IPS-NIHi7 (cell line): ENCODE data around the gene USF2.

Source experiments
- DNase-seq: peaks from one replicate; pipeline ENCODE4 v3.0.0; 2012; ENCODE audit warnings: mixed read lengths; ENCODE audit errors: extremely low spot score

USF2 gene

DNA sequence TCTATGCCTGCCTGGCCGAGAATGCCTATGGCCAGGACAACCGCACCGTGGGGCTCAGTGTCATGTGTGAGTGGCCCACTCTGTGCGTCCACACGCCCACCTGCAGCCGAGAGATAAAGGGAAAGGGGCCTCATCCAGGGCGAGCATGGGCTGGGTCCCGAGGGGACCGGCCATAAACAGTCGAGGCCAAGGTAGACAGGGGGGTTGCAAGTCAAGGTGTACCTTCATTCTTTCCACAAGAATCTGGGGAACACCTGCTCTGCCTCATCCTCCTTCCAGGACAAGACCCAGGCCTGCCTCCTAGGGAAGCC lies 31.5 kb downstream of the USF2 start:
- DNase-seq, result no peak

DNA sequence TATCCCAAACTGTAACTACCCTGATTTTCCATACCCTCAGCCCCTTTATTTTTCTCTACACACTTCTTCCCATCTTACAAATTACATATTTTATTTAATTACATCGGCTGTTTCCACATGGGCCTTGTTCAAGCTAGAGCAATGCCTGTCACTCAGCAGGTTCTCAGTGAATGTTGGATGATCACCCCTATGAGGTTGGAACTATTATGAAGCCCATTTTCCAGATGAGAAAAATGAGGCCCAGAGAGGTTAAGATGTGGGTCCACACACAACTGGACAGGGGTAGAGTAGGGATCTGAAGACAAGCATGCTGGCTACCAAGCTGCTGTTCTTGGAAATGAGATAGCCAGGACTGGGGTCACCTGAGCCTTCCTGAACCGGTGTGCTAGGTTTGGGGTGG lies 33.2 kb downstream of the USF2 start:
- no peak for DNase-seq

DNA sequence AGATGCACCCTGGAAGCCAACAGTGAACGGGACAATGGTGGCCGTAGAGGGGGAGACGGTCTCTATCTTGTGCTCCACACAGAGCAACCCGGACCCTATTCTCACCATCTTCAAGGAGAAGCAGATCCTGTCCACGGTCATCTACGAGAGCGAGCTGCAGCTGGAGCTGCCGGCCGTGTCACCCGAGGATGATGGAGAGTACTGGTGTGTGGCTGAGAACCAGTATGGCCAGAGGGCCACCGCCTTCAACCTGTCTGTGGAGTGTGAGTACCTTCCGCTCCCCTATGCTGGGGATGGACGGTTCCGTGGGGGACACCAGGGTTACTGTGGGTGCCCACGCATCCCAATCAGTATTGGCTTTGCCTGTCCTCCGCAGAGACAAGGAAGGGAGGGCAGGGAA lies 33.7 kb downstream of the USF2 start:
- no peak for DNase-seq

DNA sequence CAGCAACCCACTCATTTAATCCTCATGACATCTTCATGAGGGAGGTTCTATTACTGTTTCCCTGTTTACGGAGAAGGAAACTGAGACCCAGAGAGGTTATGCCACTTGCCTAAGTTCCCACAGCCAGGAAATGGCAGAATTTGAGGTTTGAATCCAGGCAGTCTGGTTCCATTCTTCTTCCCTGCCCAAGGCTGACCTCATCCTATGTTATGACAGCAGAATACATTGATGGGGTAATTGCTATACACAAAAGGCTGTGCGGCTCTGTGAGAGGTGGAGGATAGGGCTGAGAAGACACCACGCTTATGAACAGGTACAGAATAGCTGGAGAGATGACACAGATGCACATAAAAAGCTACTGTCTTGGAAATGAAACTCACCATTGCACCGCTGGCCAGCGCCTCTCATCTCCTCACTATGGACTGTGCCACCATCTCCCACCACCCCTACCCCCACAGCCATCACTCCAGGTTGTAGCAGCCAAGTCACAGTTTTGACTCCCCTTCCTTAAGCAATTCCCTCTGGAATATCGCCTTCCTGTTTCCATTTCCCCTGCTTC lies 34.7 kb downstream of the USF2 start:
- no peak for DNase-seq

DNA sequence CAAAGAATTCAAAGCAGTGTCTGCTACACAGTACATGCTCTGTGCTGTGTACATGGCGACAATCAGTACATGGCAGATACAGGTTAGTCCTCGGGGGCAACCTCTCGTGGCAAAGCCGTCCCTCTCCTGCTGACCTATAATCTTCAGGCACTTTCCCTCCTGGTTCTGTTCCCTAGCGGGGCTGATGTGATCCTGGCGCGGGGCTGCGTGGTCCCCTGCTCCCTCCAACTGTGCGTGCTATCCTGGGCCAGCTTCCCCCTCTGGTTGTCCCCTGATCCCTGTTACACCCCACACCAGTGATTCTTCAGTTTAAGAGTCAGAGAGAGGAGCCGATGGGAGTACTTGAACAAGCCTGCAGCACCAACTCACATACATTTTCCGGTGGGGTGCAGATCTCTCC lies 35.3 kb downstream of the USF2 start:
- no peak for DNase-seq

DNA sequence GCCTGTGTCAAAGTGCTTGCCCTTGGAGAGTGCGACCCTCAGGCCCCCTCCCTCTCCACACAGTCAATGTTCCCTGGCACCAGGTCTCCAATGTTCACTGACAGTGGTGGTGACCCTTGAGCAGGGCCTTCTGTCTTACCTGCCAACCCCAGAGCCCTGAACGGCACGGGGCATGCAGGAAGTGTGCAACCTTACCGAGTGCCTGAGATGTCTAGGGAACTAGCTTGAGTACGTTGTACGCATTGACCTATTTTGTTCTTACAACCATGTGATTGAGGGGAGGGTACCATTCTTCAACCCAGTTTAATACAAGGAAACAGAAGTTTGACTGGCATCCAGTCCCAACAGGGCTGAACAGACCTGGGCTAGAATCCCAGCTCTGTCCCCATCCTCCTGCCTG lies 36.4 kb downstream of the USF2 start:
- DNase-seq, result no peak

DNA sequence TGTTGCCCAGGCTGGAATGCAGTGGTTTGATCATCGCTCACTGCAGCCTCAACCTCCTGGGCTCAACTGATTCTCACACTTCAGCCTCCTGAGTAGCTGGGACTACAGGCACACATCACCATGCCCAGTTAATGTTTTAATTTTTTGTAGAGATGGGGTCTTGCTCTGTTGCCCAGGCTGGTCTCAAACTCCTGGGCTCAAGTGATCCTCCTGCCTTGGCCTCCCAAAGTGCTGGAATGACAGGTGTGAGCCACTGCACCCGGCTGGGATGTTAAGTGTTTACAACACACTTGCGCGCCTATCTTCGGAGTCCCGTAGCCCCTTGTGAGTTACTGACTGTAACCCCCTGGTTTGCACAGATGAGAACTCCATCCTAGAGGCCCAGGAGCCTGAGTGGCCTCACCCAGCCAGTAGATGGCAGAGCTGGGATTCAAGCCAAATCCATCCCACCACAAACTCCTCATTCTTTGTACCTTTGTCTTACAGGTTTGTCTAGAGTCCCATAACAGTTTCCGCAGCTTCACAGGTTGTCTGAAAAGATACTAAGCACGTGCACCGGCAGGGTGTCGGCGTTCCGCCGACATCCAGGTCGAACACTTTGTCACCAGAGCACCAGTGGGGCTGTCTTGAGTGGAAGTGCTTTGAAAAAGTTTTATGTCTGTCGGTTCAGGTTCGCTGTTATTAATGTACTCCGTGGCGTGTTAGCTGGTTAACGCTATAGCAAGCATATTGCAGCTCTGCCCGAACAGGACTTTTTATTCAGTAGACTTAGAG lies 37.9 kb downstream of the USF2 start:
- peak; percentile 81 for DNase-seq

DNA sequence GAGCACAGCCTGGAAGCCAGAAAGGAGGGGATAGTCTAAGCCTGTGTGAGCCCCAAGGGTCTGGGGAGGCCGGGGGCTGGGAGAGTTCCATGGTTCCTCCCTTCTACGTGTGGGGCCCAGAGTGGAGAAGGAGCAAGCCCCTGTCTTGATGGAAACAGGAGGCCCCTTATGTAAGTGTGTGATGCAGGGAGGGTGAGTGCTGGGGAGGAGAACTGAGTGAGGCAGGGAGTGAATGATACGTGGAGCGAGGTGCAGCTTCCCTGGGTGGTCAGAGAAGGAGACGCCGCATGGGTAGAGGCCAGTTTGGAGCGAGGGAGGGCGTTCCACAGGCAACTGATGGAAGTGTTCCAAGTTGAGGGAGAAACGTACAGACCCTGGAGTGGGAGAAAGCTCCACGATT lies 39.2 kb downstream of the USF2 start:
- no peak for DNase-seq

DNA sequence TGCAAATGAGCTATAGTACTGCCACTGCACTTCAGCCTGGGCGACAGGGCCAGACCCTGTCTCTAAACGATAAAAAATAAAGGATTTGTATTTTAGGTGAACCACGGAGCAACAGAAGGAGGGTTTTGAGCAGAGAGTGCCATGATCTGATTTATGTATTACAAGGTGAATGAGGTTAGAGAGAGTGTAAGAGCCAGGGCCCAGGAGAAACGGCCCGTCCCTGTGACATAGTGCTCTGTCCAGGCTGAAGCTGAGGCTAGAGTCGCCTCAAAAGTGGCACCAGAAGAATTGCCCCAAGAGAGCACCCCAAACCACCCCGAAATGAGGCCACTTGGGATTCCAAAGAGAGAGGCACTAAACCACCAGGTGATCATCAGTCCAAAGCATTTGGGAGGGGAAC lies 40.1 kb downstream of the USF2 start:
- DNase-seq, result no peak

DNA sequence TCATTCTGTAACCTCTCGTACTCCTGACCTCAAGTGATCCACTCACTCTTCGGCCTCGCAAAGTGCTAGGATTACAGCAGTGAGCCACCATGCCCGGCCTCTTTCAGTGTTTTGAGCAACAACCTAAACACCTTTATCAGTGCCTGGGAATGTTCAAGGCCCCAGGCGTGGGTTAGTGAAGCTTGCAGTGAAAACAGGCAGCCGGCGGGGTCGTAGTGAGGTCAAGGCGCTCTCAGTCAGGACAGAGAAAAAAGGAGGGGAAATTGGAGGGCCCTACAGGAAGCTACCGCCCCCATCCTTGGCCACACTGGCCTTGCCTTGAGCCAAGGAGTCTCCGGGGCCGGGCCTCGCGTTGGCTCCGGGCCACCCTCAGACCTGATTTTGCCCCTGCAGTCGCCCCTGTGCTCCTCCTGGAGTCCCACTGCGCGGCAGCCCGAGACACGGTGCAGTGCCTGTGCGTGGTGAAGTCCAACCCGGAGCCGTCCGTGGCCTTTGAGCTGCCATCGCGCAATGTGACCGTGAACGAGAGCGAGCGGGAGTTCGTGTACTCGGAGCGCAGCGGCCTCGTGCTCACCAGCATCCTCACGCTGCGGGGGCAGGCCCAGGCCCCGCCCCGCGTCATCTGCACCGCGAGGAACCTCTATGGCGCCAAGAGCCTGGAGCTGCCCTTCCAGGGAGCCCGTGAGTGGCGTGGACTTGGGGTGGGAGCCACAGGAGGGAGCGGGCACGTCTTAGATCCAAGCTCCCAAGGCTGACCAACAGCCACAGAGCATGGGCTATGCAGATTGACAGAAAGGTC lies 40.9 kb downstream of the USF2 start:
- DNase-seq, result no peak

DNA sequence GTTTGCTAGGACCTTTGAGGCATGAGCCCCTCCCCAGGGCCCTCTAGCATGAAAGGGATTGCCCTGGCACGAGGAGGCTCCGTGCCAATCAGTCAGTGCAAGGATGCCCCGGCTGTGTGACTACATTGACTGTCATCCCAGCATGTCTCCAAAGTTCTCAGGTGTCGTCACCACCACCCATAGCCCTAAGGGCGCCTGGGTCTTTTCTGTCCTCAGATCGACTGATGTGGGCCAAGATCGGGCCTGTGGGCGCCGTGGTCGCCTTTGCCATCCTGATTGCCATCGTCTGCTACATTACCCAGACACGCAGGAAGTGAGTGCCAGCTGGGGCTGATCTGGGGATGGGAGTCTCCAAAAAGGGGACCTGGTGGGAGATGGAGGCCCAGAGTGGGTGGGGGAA lies 41.6 kb downstream of the USF2 start:
- DNase-seq, result no peak

DNA sequence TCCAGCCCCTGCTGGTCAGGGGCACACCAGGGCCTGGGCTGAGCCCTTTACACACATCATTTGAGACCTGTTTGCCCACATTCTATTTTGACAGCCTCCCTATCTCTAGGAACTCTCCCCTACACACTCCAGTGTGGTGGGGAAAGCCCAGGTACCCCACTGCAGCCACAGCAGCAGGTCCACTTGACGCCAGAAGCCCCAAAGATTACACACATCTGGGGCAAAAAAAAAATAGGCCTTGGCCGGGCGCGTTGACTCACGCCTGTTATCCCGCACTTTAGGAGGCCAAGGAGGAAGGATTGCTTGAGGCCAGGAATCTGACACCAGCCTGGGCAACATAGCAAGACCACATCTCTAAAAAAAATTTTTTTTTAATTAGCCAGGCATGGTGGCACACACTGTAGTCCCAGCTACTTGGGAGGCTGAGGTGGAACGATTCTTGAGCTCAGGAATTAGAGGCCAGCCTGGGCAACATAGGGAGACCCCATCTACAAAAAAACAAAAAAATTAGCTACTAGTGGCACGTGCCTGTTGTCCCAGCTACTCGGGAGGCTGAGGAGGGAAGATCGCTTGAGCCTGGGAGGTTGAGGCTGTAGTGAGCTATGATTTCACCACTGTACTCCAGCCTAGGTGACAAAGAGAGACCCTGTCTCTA lies 42.2 kb downstream of the USF2 start:
- no peak for DNase-seq

DNA sequence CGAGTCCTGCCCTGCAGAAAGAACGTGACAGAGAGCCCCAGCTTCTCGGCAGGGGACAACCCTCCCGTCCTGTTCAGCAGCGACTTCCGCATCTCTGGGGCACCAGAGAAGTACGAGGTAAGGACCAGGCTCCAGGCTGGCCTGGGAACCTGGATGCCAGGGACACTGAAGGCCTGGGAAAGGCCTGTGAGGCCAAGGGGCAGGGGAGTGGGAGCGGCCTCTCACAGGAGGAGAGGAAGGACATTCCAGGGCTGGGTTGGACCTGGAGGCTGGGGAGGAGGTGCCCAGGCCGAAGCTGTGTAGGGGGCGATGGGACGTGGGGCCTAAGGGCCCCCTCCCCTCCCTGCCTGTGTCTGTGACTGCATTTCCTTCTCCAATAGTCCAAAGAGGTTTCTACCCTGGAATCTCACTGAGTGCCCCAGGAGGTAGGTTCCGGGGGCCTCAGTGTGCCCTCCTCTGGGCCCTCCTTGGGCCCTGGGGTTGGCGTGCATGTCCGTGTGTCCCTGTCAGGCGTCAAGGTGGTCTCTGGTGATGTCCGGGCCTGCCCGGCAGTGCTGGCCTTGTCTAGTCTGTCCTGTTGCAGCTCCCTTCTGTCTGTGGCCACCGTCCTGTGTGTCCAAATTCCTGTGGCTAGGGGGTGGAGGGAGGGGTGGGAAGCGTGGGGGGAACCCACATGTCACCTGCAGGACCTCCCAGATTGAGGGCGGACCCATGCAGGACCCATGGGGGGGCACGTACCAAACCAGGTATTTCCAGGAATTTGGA lies 43.3 kb downstream of the USF2 start:
- DNase-seq, result no peak

DNA sequence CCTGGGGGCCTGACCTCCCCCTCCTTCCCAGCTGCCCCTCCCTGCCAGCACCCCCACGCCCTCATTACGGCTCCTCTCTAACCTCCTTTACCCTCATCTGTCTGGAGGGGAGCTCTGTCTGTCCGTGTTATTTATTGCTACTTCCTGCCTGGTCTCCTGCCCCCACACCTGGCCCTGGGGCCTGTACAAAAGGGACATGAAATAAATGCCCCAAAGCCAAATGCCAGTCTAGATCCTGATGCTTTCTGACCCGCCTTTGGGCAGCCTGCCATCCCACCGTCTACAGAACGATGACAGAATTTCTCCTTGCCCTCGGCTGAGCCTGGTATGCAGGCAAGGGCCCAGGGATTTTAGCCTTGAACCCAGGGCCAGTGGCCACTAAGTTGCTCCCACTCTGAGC lies 44.8 kb downstream of the USF2 start:
- no peak for DNase-seq

DNA sequence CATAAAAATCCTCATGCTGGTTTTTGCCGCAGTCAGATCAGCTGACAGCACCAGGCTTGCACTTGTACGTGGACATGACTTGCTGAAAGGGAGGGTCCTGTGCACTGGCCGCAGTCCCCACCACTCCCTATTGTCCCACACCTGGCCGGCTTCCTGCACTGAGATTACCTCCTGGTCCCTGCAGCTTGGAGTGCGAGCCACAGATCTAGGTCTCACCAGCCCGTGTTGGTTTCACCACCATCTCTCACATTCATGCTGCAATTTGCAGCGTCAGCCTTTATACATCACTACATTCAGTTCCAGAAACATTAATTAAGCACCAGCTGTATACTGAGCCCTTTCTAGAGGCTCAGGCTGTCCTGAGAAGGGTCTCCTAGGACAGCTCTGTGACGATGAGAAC lies 45.3 kb downstream of the USF2 start:
- DNase-seq, result no peak

DNA sequence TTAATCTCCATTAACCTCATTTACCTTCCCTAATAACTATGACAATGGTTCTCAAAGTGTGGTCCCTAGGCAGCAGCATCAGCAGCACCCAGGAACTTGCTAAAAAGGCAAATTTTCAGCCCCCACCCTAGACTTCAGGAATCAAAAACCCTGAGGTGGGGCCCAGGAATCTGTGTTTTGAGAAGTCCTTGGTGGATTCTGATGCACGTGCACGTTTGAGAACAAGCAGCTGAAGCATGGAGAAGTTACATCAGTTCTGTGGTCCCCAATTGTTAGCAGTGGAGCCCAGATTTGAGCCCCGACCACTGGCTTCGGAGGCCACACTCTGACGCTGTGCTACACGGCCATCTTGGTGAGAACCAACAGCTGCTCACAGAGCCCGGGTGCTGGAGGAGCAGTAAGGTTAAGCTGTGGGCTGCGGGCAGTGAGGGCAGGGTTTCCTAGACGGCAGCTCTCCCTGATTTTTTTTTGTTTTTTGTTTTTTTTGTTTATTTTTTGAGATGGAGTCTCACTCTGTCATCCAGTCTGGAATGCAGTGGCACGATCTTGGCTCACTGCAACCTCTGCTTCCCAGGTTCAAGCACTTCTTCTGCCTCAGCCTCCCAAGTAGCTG lies 46.2 kb downstream of the USF2 start:
- DNase-seq, result no peak

DNA sequence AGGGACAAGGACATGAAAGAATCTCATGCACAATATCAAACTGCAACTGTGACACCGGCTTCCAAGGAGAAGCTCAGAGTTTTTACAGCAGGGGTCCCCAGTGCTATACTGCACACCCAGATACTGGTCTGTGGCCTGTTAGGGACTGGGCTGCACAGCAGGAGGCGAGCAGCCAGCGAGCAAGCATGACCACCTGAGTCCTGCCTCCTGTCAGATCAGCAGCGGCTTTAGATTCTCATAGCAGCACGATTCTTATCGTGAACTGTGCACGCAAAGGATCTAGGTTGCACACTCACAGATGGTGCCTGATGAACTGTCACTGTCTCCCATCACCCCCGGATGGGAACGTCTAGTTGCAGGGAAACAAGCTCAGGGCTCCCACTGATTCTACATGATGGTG lies 47.1 kb downstream of the USF2 start:
- no peak for DNase-seq

DNA sequence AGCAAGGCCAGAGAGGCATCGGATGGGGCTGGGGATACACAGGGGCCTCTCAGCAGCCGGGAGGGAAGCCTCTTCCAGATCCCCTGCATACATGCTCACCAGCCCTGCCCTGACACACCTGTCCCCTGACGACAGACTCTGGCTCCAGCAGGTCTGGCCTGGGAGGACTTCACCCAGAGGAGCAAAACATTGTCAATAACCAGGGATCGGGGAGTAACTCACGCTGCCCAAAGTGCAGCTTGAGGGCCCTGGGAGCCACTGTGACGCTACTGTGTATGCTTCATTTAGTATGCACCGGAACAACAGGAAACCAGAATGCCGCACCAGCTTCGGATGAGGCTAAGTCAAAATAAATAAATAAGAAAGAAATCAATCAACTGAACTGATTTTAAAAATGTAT lies 47.8 kb downstream of the USF2 start:
- no peak for DNase-seq

DNA sequence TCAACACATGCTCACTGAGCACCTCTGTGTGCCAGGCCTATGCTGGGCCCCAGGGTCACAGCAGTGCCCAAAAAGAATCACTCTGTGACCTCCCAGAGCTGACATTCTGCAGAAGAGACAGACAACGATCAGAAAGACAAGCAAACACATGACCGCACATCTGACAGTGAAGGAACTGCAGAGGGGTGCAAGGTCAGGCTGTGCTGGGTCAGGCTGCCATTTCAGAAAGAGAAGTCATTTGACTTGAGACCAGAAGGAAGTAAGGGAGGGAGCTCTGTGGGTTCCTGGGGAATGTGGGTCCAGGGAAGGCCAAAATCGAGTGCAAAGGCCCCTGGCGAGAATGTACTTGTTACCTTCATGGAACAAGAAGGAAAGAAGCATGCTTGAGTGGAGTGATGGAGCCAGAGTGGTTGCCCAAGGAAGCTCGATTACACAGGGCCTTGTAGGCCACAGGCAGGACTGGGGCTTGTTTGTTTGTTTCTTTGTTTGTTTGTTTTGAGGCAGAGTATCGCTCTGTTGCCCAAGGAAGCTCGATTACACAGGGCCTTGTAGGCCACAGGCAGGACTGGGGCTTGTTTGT lies 48.8 kb downstream of the USF2 start:
- no peak for DNase-seq

DNA sequence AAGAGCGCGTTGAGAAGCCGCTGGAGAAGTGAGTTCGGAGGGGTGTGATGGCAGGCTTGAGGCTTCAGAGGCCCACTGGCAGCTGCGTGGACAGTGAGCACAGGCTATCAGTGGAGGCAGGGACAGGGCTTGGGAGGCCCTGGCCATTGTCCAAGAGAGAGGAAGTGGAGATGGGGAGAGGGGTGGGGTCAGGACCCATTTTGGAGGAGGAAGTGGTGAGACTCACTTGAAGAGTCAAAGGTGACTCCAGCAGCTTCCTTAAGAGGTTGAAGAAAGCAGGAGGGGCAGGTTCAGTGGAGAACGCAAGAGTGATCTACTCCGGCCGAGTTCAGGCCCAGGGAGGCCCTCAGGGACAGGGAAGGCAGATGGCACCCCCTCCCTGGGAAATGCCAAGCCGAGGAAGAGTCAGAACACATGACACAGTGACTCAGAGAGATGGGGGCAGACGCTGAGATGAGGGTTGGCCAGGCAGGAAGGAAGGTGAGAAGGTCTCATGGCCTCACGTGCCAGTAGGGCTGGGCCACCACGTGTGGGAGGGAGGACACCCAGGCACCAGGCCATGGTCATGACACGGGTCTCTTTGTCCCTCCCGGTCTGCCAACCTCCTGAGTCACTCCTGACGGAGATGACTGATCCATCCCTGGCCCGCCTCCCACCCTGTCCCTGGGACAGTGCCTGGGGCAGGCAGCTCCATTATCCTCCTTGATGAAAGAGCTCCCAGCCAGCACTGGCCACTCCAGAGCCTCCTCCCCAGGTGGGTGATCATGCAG lies 50.1 kb downstream of the USF2 start:
- DNase-seq, result no peak
